GM18951 (cell line): ENCODE results near the gene ARPP19.
"Not testable (repeated sequence)": the region's sequence is repeated elsewhere in the genome, so short reads cannot be mapped to it uniquely, and the experiment has no call there.

Source experiments
- POLR2A ChIP-seq: IDR thresholded peaks from 4 replicates; pipeline ENCODE4 v1.6.1; 2011; ENCODE audit warnings: mild to moderate bottlenecking; ENCODE audit not compliant: insufficient read length, insufficient read depth; ENCODE audit errors: extremely low read depth
- in situ Hi-C: fragments of 300-500 bp; cut with MboI; formaldehyde crosslinking; loops from one replicate; pipeline ENCODE4 v1.12.0; 2022; ENCODE audit warnings: low sequenced_read_pairs, mixed read lengths, inconsistent platforms; ENCODE audit not compliant: unreplicated experiment

Gene ARPP19

DNA sequence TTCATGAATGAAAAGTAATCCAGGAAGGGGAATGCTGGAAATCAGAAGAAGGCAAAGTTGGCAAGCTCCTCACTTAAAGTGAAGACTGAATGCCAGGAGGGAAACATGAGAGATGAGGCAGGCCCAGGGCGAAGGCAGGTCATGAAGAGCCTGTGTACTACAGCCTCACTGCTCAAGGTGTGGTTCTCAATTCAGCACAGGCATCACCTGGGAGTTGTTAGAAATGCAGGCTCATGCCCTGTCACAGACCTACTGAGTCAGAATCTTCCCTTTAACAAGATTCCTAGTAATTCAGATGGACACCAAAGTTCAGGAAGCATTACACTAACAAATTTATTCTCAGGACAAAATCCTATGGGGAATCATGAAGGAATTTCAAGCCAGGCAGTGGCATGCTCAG is 54.3 kb downstream of the ARPP19 start:
- TF ChIP-seq POLR2A = no peak
- in situ Hi-C loops = no loop called here

DNA sequence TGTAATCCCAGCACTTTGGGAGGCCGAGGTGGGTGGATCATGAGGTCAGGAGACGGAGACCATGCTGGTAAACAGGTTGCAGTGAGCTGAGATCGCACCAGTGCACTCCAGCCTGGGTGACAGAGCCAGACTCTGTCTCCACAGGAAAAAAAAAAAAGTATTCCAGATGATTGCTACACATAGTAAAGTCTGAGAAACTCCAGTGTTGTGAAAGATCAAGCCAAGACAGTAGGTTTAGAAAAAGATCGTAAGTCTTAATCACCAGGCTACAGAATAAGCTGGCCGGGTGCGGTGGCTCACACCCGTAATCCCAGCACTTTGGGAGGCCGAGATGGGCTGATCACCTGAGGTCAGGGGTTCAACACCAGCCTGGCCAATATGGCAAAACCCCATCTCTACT is 56.0 kb downstream of the ARPP19 start:
- in situ Hi-C loops = not testable (repeated sequence)

DNA sequence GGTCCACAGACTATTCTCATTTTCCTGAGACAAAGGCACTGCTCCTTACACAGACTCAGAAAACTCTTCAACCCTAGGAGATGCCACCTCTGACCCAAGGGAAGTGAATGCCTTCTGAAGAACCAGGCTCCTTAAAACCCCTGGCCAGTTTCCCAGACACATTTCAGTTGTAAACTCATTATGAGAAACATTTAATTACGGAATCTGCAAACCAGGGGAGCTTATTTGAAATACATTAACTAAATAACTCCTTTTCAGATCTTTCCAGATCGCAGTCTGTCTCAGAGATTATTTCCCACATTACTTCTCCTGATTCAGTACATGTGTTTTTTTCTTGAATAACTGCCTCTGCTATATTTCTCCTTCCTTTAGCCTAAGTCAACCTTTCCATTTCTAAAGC is 57.7 kb downstream of the ARPP19 start:
- in situ Hi-C loops = no loop called here

DNA sequence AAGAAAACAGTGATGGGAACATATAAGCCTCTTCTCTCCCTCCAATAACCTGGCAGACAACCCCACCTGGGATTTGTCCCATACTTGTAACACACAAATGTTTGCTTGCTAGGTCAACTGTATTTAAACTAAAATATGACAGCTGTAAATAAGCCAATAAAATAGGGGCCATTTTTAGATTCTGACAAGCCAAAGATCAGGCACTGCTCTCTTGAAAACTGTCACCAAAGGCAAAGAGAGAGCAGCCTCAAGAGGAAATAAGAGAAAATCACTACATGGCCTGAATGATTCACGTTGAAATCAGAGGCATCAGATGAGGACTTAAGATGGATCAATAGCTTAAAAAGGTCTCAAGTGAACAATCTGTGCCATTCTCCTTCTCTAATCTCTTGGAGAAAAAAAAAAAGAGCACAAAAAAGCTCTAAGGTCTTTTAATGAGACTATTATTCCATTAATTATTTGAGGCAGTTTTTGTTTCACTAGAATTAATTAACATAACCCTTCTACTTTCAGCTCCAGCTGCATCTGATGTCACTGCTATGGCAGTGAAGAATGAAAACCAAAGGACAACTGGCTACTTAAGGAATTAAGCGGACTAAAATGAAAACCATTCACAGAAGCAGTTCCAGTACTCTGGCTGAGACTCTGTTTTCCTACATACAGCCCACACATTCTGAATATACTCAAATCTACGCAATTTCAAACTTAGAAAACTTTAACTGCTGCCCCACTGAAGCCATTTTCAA is 59.2 kb downstream of the ARPP19 start:
- TF ChIP-seq POLR2A = no peak
- in situ Hi-C loops = no loop called here

More for the DNA sequence above, 57.7 kb downstream of the ARPP19 start:
- no peak for TF ChIP-seq POLR2A

DNA sequence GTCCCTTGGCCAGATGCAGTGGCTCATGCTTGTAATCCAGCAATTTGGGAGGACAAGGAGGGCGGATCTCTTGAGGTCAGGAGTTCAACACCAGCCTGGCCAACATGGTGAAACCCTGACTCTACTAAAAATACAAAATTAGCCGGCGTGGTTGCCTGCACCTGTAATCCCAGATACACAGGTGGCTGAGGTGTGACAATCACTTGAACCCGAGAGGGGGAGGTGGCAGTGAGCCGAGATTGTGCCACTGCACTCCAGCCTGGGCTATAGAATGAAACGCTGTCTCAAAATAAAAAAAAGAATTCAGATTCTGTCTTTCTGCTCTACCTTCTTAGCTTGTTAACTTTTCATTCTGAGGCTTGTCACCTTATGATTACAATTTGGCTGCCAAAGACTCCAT is 62.3 kb downstream of the ARPP19 start:
- no peak for TF ChIP-seq POLR2A
- in situ Hi-C loops = no loop called here

DNA sequence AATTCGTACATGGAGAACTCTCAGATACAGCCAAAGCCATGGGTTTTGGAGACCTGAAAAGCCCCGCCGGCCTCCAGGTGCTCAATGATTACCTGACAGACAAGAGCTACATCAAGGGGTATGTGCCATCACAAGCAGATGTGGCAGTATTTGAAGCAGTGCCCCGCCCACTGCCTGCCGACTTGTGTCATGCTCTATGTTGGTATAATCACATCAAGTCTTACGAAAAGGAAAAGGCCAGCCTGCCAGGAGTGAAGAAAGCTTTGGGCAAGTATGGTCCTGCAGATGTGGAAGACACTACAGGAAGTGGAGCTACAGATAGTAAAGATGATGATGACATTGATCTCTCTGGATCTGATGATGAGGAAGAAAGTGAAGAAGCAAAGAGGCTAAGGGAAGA is 63.7 kb downstream of the ARPP19 start:
- in situ Hi-C loops = no loop called here
- no peak for TF ChIP-seq POLR2A

DNA sequence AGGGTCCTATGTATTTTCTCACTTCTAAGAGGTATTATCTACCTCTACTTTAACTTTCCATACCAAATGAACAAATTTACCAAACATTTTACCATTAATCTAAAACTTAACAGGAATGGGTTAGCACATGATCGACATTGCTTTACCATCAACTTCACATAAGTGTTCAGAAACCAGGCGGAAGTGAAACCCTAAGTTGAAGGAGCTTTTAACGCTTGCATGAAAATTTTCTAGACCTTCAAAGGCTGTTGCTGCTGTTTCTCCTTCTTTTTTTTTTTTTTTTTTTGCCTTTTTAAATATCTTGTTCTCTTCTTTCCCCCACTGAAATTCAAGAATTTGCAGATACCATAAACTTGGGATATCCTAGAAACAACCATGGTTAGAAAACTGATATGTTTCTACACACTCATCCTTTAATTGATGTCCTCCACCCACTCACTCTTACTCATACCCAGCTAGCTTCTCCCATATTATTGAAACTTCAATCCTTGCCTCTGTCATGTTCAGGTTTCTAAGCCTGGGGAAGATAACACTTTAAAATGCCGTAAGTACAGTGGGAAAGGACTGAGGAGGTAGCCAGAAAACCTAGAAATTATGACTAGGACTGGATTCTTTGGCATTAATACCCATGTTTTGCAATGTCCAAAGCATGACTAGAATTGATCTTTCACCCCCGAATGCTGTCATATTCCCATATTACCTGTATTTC is 64.9 kb downstream of the ARPP19 start:
- TF ChIP-seq POLR2A = no peak
- in situ Hi-C loops = no loop called here

DNA sequence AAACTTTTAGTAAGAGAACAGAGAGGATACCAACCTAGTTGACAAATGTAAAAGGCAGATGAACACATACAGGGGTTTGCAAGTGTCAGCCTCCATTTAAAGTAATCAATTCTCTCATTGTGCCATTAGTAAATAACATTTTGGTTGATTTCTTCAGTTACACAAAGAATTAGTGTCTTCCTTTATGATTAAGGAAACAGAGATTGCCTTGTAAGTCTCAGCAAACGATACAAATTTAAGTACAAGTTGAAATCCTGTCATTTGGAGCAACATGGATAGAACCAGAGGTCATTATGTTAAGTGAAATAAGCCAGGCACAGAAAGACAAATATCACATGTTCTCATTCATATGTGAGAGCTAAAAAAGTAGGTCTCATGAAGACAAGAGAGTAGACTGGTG is 66.2 kb downstream of the ARPP19 start:
- no peak for TF ChIP-seq POLR2A
- in situ Hi-C loops = no loop called here

DNA sequence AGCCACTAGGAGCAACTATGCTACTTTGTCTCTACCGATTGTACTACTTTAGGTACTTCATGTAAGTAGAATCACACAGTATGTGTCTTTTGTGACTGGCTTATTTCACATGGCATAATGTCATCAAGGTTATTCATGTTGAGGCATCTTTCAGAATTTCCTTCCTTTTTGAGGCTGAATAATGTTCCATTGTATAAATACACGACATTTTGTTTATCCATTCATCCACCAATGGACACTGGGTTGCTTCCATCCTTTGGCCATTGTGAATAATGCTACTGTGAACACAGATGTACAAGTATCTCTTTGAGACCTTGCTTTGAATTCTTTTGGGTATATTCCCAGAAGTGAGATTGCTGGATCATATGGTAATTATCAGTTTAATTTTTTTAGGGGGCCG is 69.3 kb downstream of the ARPP19 start:
- in situ Hi-C loops = no loop called here

DNA sequence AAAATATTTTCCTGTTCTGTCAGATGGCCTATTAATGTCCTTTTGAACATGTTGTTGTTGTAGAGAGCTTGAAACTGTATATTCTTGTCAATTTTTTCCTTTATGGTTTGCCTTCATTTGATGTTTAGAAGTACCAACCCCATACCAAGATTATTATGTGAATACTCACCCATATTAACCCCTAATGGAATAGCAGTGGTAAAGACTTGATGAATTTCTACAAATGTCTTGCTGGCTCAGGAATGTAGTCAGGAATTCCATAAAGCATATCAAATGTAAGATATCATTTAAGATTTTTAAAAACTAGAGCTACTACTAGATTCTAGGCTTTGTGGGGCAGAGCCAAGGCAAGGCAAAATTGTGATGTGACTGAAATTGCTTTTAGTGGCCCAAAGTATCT is 70.1 kb downstream of the ARPP19 start:
- in situ Hi-C loops = no loop called here
- TF ChIP-seq POLR2A = no peak

More for the DNA sequence above, 69.3 kb downstream of the ARPP19 start:
- no peak for TF ChIP-seq POLR2A
